ENCODE data around the gene FPGS.

GRCh38 chr9:127761061-127761460 lies 41.6 kb upstream of the FPGS start:
- TF ChIP-seq, protein P1, sequence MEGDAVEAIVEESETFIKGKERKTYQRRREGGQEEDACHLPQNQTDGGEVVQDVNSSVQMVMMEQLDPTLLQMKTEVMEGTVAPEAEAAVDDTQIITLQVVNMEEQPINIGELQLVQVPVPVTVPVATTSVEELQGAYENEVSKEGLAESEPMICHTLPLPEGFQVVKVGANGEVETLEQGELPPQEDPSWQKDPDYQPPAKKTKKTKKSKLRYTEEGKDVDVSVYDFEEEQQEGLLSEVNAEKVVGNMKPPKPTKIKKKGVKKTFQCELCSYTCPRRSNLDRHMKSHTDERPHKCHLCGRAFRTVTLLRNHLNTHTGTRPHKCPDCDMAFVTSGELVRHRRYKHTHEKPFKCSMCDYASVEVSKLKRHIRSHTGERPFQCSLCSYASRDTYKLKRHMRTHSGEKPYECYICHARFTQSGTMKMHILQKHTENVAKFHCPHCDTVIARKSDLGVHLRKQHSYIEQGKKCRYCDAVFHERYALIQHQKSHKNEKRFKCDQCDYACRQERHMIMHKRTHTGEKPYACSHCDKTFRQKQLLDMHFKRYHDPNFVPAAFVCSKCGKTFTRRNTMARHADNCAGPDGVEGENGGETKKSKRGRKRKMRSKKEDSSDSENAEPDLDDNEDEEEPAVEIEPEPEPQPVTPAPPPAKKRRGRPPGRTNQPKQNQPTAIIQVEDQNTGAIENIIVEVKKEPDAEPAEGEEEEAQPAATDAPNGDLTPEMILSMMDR (IDR thresholded peaks at IDR 0.05): no peak
- TF ChIP-seq POLR2A (IDR thresholded peaks at IDR 0.05): no peak
- TF ChIP-seq POLR2AphosphoS5 (IDR thresholded peaks at IDR 0.05): no peak

Data from prostate gland (tissue), 2 donors.